Measurements from ENCODE around the gene CERS6.
A peak's percentile ranks its signal among the peaks of the same experiment; 100 is the strongest.

The CERS6 gene

DNA sequence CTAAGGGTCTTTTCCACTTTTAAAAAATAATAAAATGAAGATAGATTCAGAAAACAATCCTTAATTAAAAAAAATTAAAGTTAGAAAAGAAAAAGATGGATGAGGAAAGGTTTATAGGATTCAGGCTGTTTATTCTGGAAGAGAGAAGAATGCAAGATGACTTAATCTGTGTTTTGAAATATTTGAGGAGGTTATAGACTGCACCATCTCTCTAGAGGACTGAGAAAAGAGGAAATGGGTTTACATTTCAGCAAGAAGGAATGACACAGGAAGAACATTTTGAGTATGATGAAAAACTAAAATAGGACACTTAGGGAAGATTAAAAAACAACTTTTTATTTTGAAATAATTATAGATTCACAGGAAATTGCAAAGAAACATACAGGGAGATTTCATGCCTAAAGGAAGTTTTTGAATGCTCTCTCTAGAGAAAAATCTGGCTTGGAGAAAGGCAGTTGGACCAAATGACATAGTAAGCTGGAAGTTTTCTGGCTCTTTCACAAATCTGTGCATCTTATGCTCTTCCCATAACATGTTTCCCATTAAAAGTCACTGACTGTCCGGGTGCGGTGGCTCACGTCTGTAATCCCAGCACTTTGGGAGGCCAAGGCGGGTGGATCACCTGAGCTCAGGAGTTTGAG is 75.0 kb downstream of the CERS6 start:
- DNase-seq (ENCODE audit: low spot score), result no peak

DNA sequence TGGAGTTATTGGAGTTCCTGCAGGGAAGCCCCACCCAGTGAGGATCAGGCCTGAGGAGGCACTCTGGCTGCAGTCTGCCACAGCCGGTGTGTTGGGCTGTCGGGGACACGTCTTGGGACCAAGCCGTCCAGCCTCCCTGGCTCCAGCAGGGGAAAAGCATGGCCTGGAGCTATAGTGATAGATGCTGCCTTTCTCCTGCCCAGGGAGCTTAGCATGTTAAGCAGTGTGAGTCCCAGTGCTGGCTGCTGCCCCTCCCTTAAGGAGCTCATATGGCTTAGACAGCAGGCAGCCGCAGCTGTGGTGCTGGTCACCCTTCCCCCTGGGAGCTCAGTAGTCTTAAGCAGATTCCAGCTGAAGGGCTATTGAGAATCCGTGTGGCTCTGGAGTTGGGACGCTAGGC is 78.9 kb downstream of the CERS6 start:
- no peak for DNase-seq (ENCODE audit: low spot score)

DNA sequence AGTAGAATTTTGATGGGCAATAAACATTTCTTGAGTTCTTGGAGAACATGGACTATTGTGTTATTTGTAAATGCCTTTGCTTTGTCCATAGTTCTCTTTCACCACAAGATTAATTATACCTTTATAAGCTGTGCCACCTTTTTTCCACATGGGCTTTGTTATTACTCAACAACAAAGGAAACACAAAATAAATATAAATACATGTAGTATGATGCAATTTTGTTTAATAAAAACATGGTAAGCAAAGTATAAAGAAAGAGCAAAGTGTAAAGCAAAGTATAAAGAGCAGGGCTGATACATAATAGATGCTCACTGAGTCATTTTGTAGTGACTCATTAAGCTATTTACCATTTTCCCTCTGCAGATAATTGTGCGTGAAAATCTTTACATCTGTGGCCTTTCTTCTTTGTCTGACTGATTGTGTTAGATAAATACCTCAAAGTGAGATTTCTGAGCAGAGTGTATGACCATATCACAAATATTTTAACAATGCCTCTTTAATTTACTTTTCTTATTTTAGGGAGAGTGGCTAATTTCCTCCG is 80.9 kb downstream of the CERS6 start:
- DNase-seq (ENCODE audit: low spot score), result no peak

DNA sequence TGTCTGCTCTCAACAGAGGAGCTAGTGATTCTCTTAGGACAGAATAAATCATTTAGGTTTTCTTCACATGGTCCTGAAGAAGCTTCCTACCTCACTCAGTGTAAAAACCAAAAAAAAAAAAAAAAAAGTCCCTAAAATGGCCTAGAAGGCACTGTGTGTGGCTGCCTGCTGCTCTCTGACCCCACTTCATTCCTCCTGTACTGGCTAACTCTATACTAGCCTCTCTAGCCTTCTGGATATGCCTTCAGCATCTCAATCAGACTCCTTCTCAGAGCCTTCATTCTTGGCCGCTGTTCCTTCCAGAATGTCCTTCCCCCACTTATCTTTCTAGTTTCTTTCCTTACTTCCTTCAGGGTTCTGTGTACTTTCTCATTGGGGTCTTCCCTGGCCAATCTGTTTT is 82.1 kb downstream of the CERS6 start:
- no peak for DNase-seq (ENCODE audit: low spot score)

GRCh38 chr2:168538534-168538933 is 82.5 kb downstream of the CERS6 start:
- no peak for DNase-seq (ENCODE audit: low spot score)

DNA sequence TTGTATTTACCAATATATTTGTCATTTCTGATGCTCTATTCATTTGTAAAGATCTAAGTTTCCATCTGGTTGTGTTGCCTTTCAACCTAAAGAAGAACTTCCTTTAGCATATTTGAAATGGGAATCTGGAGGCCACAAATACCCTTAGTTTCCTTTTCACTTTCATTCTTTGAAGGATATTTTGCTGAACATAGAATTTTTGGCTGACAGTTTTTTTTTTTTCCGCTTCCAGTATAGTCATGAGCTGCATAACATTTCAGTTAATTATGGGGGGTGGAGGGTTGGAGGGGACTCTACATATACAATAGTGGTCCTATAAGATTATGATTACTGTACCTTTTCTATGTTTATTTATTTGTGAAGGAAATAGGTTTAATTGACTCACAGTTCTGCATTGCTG is 83.9 kb downstream of the CERS6 start:
- DNase-seq (ENCODE audit: low spot score), result no peak

DNA sequence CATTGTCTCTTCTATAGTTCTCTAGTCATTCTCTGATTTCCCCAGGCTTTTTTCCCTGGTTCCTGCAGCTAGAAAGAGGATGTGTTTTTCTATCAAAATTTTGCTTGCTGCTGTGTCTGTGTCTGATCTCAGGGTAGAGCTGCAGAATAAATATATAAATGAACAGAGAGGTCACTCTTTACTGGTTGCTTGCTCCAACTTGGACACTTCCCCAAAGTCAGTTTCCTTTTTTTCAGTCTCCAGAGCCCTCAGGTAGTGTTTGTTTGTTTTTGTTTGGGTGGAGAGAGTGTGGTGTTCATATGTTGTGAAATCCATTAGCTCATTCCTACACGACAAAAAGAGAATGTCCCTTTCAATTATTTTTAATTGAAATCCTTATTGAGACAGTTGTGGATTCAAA is 85.8 kb downstream of the CERS6 start:
- DNase-seq (ENCODE audit: low spot score), result no peak

- no peak for DNase-seq (ENCODE audit: low spot score)
Measured at GRCh38 chr2:168543037-168543436, 87.0 kb downstream of the CERS6 start.

- DNase-seq (ENCODE audit: low spot score), result no peak
Measured at GRCh38 chr2:168543935-168544334, 87.9 kb downstream of the CERS6 start.

DNA sequence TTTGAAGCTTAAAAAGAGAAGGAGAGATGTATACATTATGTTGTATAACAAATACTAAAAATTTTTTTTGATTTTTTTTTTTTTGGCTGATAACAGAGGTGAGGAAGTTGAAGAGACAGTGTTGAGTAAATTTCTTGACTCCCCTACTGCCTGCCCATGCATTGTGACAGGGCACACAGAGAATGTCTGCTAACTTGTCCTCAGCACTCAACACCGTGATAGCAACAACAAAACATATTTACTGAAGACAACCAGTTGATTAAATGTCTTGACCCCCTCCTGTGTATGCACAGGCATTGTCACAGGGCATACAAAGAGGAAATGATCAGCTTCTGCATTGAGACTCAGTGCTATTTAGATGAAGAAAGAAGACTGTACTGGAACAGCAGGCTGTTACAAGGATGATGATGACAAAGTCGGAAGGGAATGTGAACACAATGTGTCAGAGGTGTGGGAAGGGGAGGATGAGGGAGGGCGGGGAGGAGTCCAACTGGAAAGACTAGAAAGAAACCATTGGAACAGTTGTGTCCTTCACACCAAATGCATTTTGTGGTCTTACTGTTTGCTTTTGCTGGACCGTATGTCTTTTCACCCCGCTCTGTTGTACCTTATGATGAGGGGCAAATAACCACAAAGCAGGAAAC is 89.5 kb downstream of the CERS6 start:
- no peak for DNase-seq (ENCODE audit: low spot score)

DNA sequence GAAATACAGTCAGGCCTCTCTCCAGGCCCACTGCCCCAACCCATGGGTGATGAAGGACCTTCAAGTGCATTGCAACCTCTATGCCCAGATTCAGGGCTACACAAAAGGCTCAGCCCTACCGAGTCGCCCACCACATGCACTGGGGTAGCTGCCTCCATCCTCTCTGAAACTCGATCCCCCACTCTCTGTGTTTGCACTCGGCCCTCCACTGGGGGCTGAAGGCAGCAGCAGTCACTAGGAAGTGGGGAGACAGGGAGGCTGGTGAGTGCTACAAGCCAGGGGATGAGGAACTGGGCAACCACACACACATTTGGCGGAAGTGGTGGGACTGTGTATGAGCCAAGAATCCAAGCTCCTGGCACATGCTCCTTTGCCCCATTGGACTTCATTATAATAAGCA is 94.6 kb downstream of the CERS6 start:
- peak; percentile 67 for DNase-seq (ENCODE audit: low spot score)

GRCh38 chr2:168552450-168552856 is 96.4 kb downstream of the CERS6 start:
- DNase-seq (ENCODE audit: low spot score), result no peak

DNA sequence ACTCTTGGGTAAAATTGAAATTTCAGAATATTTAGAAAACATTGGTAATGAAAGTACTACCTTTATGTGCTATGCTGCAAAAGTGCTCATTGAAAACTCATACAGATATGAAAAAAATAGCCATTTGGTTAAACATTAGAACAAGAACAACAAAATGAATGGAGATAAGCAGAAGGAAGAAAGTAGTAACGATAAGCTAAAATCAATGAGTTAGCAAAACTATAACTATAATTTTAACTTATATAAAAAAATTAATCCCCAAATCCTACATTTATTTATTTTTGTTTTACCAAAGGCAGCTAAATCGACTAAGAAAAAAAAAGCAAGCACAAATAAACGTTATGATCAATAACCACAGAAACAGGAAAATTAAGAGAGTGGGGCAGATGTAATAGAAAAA is 99.2 kb downstream of the CERS6 start:
- DNase-seq (ENCODE audit: low spot score), result no peak

- DNase-seq (ENCODE audit: low spot score), result no peak
Measured at GRCh38 chr2:168559187-168559586, 103.1 kb downstream of the CERS6 start.

- peak; percentile 56 for DNase-seq (ENCODE audit: low spot score)
Measured at GRCh38 chr2:168560817-168561499, 104.9 kb downstream of the CERS6 start.

DNA sequence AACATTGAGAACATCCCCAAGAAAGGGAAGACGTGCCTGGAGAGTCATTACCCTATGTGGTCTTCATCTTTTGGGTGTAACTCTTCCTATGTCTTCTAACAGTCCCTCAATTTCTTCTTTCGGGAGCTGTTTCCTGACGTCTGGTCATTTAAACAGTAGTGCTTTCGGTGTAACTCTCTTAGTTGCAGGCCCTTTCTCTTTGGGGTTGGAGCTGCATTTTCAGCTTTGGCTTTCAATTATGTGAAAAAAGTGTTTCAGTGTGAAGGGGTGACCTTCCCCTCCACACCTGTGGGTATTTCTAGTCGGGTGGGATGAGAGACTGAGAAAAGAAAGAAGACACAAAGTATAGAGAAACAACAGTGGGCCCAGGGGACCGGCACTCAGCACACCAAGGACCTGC is 105.9 kb downstream of the CERS6 start:
- DNase-seq (ENCODE audit: low spot score), result no peak

DNA sequence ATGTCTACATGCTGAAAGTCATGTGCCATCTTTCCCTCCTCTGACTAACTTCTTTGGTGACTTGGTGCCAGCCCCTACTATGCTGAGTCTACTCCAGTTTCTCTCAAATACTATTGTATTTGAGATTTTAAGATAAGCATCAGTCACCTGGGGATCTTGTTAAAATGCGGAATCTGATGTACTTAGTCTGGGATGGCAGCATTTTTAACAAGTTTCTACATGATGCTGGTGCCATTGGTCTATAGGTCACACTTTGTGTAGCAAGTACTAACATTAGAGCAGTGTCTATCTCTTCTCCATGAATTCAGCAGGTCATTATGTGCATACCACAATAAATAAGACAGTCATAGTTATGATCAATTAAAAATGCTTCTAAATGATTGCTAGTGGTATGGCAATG is 106.9 kb downstream of the CERS6 start:
- DNase-seq (ENCODE audit: low spot score), result no peak

DNA sequence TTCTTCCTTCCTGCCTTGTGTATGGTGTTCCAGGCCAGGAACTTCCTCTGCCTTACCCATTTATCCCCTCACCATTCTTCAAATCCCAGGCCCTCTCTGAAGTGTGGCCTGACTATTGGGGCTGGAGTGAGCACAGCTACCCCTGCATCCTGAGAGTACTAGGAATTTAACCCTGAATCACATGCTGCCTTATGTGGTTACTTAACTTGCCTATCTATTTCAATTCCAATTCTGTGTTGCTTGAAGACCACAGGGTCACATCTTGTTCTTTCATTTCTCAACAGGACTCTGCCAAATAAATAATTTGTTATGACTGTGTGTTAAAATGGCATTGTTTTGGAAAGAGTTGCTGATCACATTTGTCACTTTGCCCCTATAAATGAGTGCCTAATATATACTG is 108.6 kb downstream of the CERS6 start:
- DNase-seq (ENCODE audit: low spot score), result no peak

DNA sequence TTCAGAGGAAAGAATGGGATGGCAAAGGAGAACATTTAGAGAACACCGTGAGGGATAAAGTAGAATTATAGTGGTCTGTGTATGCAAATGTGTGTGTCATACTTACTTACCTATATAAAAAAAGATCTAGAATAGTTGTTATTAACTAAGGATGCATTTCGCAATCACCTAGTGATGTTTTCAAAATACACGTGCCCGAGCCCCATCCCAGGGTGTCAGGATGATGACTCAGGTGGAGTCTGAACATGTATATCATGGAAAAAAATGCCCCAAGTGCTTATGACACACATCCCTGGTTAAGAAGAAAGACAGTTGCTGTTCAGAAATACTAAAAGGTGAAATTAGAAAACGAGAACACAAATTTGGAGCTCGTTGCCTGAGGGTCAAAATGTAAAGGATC is 109.0 kb downstream of the CERS6 start:
- no peak for DNase-seq (ENCODE audit: low spot score)

GRCh38 chr2:168565512-168565911 is 109.4 kb downstream of the CERS6 start:
- DNase-seq (ENCODE audit: low spot score), result peak; percentile 41

- DNase-seq (ENCODE audit: low spot score), result no peak
Measured at GRCh38 chr2:168566974-168567665, 111.0 kb downstream of the CERS6 start.

DNA sequence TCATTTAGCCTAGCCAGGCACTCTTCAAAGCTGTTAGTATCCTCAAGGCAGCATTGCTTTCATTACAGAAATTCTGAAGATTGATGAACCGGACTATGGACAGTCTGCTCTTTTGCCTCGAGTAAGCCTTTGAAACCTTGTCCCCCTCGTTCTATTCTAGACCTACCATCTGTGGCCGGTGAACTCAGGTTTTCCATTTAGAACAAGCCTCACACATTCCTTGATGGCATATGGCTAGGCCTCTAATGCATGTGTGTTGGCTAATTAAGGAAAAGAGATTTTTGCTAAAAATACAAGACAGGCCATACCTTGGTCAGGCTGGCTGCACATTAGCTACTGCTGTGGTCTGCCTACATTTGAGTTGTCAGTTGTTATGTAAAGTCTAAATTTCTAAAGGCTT is 111.8 kb downstream of the CERS6 start:
- DNase-seq (ENCODE audit: low spot score), result no peak
